HG03469 (cell line): Measurements from ENCODE around the gene OR2V2.

Experiments used
- ATAC-seq: cut with Tn5 transposase; IDR thresholded peaks from one replicate; pipeline ENCODE4 v1.9.1; 2021; ENCODE audit warnings: mild to moderate bottlenecking, moderate library complexity, moderate number of reproducible peaks; ENCODE audit not compliant: unreplicated experiment

The OR2V2 gene

DNA sequence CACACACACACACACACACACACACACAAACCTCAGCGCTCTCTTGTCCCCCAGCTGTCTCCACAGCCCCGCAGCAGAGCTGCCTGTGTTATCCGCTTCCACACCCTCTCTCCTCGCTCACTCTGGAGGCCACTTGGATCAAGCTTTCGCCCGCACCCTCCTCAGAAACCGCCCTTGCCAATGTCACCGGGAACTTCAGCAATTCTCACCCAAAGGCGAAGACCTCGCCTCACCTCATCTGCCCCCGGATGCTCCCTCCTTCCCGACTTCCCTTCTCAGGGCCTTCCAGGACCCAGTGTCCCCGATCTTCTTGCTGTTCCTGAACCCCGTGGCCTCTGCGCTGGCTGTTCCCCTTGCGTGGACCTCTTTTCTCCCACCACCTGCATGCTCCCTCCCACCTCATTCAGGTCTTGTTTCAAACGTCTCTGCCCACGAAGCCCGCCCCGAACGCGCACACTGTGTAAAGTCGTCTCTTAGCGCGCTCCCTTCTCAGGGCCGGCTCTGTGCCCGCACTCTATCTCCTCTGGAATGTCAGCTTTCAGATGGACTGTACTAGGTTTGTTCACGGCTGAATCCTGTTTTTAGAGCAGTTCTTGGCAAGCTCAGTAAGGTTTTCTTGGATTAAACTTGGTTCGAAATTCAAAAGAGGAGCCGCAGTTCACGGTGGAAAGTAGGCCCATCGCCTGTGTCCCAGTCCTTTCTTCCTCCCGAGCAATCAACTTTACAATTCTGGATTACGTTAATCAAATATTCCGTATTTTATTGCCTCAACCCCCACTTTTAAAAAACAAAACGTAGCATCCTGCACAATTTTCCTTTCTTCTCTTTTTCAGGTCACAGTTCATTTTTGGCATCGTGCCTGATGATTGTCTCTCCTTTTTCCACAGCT is 58.6 kb downstream of the OR2V2 start:
- ATAC-seq: no peak

DNA sequence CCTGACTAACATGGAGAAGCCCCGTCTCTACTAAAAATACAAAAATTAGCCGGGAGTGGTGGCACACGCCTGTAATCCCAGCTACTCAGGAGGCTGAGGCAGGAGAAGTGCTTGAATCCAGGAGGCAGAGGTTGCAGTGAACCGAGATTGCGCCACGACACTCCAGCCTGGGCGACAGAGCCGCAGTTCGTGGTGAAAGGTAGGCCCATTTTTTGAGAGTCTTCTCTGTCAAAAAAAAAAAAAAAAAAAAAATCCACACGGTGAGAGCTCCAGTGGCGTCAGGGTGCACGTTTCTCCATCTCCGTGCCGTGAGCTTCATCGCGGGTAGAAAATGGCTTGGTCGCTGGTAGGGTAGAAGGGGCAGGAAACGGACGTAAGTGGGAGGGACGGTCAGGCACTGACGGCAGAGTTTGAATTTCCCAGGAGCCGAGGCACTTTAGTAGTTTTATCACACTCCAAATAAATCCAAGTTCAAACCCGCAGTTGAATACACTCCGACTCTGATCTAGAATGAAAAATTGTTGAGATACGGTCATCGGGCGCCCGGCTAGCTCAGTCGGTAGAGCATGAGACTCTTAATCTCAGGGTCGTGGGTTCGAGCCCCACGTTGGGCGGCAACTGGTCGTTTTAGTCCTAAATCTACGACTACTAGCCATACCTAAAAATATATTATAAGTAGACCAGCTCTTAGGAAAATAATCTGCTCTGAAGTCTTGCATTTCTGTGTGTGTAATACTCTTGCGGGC is 60.0 kb downstream of the OR2V2 start:
- no peak for ATAC-seq

DNA sequence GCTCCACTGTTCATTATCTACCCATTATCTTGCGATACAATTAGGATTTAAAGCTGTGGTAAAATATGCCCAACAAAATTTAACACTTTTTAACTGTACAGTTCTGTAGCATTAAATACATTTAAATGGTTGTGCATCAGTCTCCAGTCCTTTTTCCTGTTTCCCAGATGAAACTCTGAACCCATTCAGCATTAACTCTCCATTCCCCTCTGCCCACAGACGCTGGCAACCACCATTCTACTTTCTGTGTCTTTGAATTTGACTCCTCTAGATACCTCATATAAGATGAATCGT is 60.5 kb downstream of the OR2V2 start:
- ATAC-seq: no peak
